ENCODE data around the gene SPHK2.

The SPHK2 gene

DNA sequence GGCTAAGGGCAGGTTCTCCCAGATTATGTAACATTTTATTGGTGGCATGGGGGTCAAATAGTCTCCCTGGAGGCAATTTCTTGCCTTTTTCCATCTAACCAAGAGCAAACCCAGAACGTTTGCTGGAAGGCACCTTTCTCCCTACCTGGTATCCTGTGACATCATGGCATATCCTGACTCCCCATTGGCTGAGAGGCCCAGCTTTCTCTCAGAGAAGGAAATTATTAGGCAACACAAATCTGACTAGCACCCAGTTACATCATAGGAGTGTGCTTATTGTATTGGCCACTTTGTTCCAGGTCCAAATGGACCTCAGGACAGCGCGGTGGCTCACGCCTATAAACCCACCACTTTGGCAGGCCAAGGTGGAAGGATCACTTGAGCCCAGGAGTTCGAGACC is 40.5 kb downstream of the SPHK2 start:
- Histone ChIP-seq H3K4me3 (replicated peaks; ENCODE audit: insufficient read depth, low read length) (no peak overlapping the region), H3K27ac (replicated peaks) (no peak overlapping the region), H3K27me3 (ENCODE audit: insufficient read depth, poor library complexity, severe bottlenecking) (no peaks in the 10 kb centered on the region)
- no peak for TF ChIP-seq POLR2AphosphoS5 (IDR thresholded peaks at IDR 0.05; ENCODE audit: low read depth)
- no peak for TF ChIP-seq GABPA (IDR thresholded peaks at IDR 0.05; ENCODE audit: low read depth)
- TF ChIP-seq, protein P1, sequence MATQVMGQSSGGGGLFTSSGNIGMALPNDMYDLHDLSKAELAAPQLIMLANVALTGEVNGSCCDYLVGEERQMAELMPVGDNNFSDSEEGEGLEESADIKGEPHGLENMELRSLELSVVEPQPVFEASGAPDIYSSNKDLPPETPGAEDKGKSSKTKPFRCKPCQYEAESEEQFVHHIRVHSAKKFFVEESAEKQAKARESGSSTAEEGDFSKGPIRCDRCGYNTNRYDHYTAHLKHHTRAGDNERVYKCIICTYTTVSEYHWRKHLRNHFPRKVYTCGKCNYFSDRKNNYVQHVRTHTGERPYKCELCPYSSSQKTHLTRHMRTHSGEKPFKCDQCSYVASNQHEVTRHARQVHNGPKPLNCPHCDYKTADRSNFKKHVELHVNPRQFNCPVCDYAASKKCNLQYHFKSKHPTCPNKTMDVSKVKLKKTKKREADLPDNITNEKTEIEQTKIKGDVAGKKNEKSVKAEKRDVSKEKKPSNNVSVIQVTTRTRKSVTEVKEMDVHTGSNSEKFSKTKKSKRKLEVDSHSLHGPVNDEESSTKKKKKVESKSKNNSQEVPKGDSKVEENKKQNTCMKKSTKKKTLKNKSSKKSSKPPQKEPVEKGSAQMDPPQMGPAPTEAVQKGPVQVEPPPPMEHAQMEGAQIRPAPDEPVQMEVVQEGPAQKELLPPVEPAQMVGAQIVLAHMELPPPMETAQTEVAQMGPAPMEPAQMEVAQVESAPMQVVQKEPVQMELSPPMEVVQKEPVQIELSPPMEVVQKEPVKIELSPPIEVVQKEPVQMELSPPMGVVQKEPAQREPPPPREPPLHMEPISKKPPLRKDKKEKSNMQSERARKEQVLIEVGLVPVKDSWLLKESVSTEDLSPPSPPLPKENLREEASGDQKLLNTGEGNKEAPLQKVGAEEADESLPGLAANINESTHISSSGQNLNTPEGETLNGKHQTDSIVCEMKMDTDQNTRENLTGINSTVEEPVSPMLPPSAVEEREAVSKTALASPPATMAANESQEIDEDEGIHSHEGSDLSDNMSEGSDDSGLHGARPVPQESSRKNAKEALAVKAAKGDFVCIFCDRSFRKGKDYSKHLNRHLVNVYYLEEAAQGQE (IDR thresholded peaks at IDR 0.05; ENCODE audit: insufficient replicate concordance, low read depth) = no peak
- TF ChIP-seq SPI1 (IDR thresholded peaks at IDR 0.05; ENCODE audit: borderline replicate concordance, low read depth) = no peak
- TF ChIP-seq, protein P2, sequence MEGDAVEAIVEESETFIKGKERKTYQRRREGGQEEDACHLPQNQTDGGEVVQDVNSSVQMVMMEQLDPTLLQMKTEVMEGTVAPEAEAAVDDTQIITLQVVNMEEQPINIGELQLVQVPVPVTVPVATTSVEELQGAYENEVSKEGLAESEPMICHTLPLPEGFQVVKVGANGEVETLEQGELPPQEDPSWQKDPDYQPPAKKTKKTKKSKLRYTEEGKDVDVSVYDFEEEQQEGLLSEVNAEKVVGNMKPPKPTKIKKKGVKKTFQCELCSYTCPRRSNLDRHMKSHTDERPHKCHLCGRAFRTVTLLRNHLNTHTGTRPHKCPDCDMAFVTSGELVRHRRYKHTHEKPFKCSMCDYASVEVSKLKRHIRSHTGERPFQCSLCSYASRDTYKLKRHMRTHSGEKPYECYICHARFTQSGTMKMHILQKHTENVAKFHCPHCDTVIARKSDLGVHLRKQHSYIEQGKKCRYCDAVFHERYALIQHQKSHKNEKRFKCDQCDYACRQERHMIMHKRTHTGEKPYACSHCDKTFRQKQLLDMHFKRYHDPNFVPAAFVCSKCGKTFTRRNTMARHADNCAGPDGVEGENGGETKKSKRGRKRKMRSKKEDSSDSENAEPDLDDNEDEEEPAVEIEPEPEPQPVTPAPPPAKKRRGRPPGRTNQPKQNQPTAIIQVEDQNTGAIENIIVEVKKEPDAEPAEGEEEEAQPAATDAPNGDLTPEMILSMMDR (IDR thresholded peaks at IDR 0.05; ENCODE audit: insufficient read depth, low read length) = no peak
- no peak for DNase-seq (ENCODE audit: low read depth in 1 of 2, low spot score in 1 of 2)

DNA sequence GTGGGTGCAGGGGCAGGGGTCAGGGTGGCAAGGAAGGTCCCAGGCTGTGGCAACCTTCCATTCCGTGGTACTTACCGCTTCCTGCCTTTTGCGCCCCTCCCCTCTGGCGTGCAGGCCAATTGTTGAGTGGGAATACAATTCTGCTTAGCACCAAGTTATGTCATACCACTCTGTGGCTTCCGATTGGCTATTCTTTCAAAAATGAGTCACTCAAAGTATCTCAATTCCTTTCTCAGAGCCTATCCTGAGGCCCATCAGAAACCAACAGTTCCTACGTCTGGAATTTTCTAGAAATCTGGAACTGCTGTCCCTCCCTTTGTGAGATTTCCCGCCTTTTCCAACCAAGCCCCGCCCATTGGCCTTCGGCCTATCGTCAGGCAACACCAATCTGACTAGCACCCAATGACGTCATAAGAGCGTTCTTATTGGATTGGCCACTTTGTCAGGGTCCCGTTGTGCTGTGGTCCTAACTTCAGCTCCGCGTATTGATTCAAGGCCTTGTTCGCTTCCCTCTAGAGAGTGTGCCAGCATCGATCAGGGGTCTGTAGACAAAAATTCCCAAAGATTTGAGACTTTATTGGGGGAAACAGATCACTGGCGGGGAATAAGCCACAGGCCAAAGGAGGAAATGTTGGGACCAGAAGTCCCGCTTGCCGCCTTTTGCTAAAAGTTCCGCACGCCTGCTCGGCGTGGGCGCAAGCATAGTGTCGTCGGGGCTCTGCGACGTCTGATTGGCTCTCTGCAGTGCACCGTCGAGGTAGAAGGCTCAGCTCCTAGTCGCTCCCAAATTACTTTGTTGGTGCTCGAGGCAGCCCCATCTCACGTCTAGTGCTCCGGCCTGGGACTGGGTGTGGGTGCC is 41.8 kb downstream of the SPHK2 start:
- Histone ChIP-seq H3K27ac (replicated peaks) (peak overlapping the region; percentile 63), H3K27me3 (ENCODE audit: insufficient read depth, poor library complexity, severe bottlenecking) (no peaks in the 10 kb centered on the region), H3K4me3 (replicated peaks; ENCODE audit: insufficient read depth, low read length) (no peak overlapping the region)
- peak; percentile 50 to 89 for DNase-seq (ENCODE audit: low read depth in 1 of 2, low spot score in 1 of 2)
- TF ChIP-seq POLR2AphosphoS5 (IDR thresholded peaks at IDR 0.05; ENCODE audit: low read depth) (no peak), GABPA (IDR thresholded peaks at IDR 0.05; ENCODE audit: low read depth) (no peak), SPI1 (IDR thresholded peaks at IDR 0.05; ENCODE audit: borderline replicate concordance, low read depth) (no peak; the same call in 1 of the 2 replicates)
- TF ChIP-seq, protein P2 (IDR thresholded peaks at IDR 0.05; ENCODE audit: insufficient read depth, low read length) = no peak
- TF ChIP-seq, protein P1 (IDR thresholded peaks at IDR 0.05; ENCODE audit: insufficient replicate concordance, low read depth) = no peak

DNA sequence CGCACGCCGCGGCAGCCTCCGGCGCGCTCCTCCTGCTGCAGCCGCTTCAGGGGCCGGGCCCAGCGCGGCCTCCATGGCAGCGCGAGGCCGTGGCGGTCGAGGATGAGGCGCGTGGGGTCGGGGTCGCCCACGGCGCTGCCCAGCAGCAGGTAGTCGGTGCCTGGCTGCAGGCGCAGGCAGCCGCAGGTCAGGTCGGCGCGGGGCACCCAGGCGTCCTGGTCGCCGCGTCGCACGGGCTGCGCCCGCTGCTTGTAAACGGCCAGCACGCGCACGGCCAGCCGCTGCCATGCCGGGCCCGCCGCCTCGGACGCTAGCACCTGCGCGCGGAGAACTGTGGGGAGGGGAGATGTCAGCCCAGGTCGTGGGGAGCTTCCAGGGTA is 42.4 kb downstream of the SPHK2 start:
- DNase-seq (ENCODE audit: low read depth in 1 of 2, low spot score in 1 of 2) = no peak
- H3K27ac ChIP-seq (replicated peaks) = no peak overlapping the region
- TF ChIP-seq, protein P1 (IDR thresholded peaks at IDR 0.05; ENCODE audit: insufficient replicate concordance, low read depth) = no peak
- TF ChIP-seq, protein P2 (IDR thresholded peaks at IDR 0.05; ENCODE audit: insufficient read depth, low read length) = no peak
- TF ChIP-seq POLR2AphosphoS5 (IDR thresholded peaks at IDR 0.05; ENCODE audit: low read depth) (no peak), GABPA (IDR thresholded peaks at IDR 0.05; ENCODE audit: low read depth) (no peak)
- no peak overlapping the region for H3K4me3 ChIP-seq (replicated peaks; ENCODE audit: insufficient read depth, low read length)
- no peaks in the 10 kb centered on the region for H3K27me3 ChIP-seq (ENCODE audit: insufficient read depth, poor library complexity, severe bottlenecking)
